ENCODE results near the gene RALGDS. TPM values are rescaled to one million over a fixed set of nuclear protein-coding genes. Genes with fewer than 3 reads are reported as not detected.

Gene RALGDS
- total RNA-seq, 4 donors from 2014 or later, result 26.0 to 95.1 (median 38.9) TPM

GRCh38 chr9:133088146-133088750 is 32.8 kb downstream of the RALGDS start:
- TF ChIP-seq, protein P1, sequence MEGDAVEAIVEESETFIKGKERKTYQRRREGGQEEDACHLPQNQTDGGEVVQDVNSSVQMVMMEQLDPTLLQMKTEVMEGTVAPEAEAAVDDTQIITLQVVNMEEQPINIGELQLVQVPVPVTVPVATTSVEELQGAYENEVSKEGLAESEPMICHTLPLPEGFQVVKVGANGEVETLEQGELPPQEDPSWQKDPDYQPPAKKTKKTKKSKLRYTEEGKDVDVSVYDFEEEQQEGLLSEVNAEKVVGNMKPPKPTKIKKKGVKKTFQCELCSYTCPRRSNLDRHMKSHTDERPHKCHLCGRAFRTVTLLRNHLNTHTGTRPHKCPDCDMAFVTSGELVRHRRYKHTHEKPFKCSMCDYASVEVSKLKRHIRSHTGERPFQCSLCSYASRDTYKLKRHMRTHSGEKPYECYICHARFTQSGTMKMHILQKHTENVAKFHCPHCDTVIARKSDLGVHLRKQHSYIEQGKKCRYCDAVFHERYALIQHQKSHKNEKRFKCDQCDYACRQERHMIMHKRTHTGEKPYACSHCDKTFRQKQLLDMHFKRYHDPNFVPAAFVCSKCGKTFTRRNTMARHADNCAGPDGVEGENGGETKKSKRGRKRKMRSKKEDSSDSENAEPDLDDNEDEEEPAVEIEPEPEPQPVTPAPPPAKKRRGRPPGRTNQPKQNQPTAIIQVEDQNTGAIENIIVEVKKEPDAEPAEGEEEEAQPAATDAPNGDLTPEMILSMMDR (IDR thresholded peaks at IDR 0.05; ENCODE audit: low read depth), result no peak

- TF ChIP-seq, protein P1 (IDR thresholded peaks at IDR 0.05; ENCODE audit: low read depth), result no peak
Observed at GRCh38 chr9:133087429-133088145, 33.5 kb downstream of the RALGDS start.

DNA sequence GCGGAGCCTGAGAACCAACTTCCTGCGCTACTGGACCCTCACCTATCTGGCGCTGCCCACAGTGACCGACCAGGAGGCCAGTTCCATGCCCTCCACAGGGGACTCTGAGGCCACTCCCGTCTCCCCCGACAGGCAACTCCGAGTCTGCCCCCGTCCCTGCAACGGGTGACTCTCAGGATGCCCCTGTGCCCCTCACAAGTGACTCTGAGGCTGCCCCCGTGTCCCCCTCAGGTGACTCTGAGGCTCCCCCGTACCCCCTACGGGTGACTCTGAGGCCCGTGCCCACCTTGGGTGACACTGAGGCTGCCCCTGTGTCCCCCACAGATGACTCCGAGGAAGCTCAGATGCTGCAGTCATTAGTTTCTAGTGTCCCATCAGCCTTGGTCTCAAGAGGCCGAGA is 34.1 kb downstream of the RALGDS start:
- TF ChIP-seq, protein P1 (IDR thresholded peaks at IDR 0.05; ENCODE audit: low read depth), result no peak

DNA sequence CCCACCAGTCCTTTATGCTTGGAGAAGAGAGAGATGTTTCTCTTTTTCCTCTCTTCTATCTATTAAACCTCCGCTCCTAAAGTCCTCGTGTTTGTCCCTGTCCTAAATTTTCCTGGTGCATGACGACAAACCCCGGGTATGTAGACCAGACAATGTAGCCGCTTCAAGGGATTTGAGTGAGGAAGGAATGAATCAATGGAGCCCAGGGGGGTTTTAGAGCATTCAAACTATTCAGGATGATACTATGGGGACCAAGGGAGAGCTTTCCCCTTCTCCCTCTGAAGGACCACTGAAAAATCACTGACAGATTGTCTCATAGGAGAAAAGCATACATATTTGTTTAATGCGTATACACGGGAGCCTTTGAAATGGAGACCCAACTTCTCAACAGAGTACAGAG is 40.9 kb downstream of the RALGDS start:
- TF ChIP-seq, protein P1 (IDR thresholded peaks at IDR 0.05; ENCODE audit: low read depth), result no peak

DNA sequence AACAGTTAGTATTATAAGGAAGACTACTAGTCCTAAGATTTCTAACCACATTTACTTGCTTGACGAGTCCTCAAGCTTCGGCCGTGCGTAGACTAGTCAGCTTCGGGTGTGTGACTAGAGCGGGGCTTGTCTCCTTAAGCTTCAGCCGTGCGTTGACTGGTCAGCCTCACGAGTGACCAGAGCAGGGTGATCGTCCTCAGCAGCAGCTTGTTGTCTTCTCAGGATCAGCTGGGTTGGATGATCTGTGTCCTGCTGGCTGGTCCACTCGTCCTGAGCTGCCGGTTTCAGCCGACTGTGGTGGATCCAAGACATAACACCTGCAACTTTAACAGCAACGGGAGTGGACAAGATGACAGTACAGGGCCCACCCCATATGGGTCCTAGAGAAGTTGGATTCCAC is 42.6 kb downstream of the RALGDS start:
- TF ChIP-seq, protein P1 (IDR thresholded peaks at IDR 0.05; ENCODE audit: low read depth), result no peak

- TF ChIP-seq, protein P1 (IDR thresholded peaks at IDR 0.05; ENCODE audit: low read depth), result no peak
Observed at GRCh38 chr9:133076691-133077090, 44.3 kb downstream of the RALGDS start.

DNA sequence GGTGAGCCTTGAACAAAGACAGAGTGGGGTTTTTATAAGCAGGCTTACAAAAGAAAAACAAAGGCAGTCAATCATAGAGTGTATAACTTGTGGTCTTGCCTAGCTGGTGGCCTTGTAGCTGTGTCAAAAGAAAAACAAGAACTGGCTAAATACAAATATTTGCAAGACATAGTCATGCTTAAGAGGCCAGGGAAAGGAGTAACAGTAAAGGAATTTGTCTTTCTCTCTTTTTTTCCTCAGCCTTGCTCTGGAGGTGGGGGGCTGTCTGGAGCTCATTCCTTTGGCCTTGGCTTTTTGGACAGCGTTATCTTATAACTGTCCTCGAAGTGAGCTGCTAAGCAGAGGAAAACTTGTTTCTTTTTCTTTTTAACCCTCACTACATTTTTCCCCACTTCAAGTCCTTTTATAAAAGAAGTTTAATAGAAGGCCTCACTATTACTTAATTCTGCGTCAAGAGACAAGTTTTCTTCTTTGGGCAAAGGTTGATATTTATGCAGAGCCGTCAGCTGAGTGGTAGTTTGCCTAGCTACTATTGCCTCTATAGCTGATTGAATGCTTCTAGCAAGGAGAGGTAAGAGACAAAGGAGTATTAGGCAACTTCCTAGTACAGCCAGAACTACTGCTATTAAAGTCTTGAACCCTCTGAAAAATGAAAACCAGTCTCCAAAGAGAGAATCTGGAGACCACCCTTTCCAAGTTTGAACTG is 45.0 kb downstream of the RALGDS start:
- TF ChIP-seq, protein P1 (IDR thresholded peaks at IDR 0.05; ENCODE audit: low read depth), result no peak

Measured in subcutaneous adipose tissue (tissue), 4 donors.